HepG2 (cell line): ENCODE measurements around the gene B4GALT5. TPM values are rescaled to one million over a fixed set of nuclear protein-coding genes. Genes with fewer than 3 reads are reported as not detected.

Experiments used
- ARID2 ChIP-seq: sonication (generic); formaldehyde crosslinking; IDR thresholded peaks from 2 replicates; pipeline ENCODE4 v1.8.1; 2022; ENCODE audit warnings: mild to moderate bottlenecking, missing genetic modification reagents, borderline replicate concordance
- ASH2L ChIP-seq: fragments of 300-600, 200-600 bp; sonication (generic); IDR thresholded peaks from 2 replicates; pipeline ENCODE4 v1.7.0; 2017; ENCODE audit warnings: low read depth, mild to moderate bottlenecking, moderate library complexity, mixed read lengths, low read length; ENCODE audit not compliant: insufficient read length
- CEBPG ChIP-seq: IDR thresholded peaks from 2 replicates; pipeline ENCODE4 v1.6.1; 2016
- CHD4 ChIP-seq: fragments of 200-600 bp; sonication (generic); IDR thresholded peaks from 2 replicates; pipeline ENCODE4 v1.7.0; 2017; ENCODE audit warnings: mild to moderate bottlenecking, low read length, borderline replicate concordance
- EP300 ChIP-seq, 3 experiments: sonication (generic) in 1 of 3; formaldehyde crosslinking in 1 of 3; IDR thresholded peaks; 2 replicates each; pipeline versions ENCODE4 v1.5.1 to v1.6.1; 2011 to 2020; ENCODE audit warnings: low read depth in 2 of 3, low read length in 2 of 3, borderline replicate concordance in 1 of 3, improper control_type of control experiment in 1 of 3, mild to moderate bottlenecking in 1 of 3, missing genetic modification reagents in 1 of 3, moderate library complexity in 1 of 3
- IKZF1 ChIP-seq: fragments of 450-650 bp; IDR thresholded peaks from 2 replicates; pipeline ENCODE4 v1.7.1; 2016
- MAFG ChIP-seq: sonication (generic); formaldehyde crosslinking; IDR thresholded peaks from 2 replicates; pipeline ENCODE4 v1.5.1; 2020; ENCODE audit warnings: mild to moderate bottlenecking, missing genetic modification reagents
- NFKB2 ChIP-seq: sonication (generic); formaldehyde crosslinking; IDR thresholded peaks from 2 replicates; pipeline ENCODE4 v1.4.0; 2020; ENCODE audit warnings: missing genetic modification reagents, borderline replicate concordance
- PHF20 ChIP-seq: sonication (generic); formaldehyde crosslinking; IDR thresholded peaks from 2 replicates; pipeline ENCODE4 v1.5.0; 2020; ENCODE audit warnings: mild to moderate bottlenecking, missing genetic modification reagents
- PRDM10 ChIP-seq: sonication (generic); formaldehyde crosslinking; IDR thresholded peaks from 2 replicates; pipeline ENCODE4 v1.4.0; 2020; ENCODE audit warnings: low read depth, missing genetic modification reagents
- PRDM4 ChIP-seq: sonication (generic); formaldehyde crosslinking; IDR thresholded peaks from 2 replicates; pipeline ENCODE4 v1.9.0; 2021; ENCODE audit warnings: missing genetic modification reagents, borderline replicate concordance
- SP5 ChIP-seq: IDR thresholded peaks from 2 replicates; pipeline ENCODE4 v1.6.1; 2016; ENCODE audit warnings: low read depth, borderline replicate concordance
- TAF15 ChIP-seq: fragments of 200-400 bp; formaldehyde crosslinking; IDR thresholded peaks from one replicate; pipeline ENCODE4 v1.6.1; 2018; ENCODE audit warnings: mild to moderate bottlenecking, low read depth, low read length; ENCODE audit not compliant: poor library complexity, severe bottlenecking
- ZBTB38 ChIP-seq: sonication (generic); formaldehyde crosslinking; IDR thresholded peaks from 2 replicates; pipeline ENCODE4 v1.5.1; 2020; ENCODE audit warnings: mild to moderate bottlenecking, missing genetic modification reagents
- ZNF121 ChIP-seq: sonication (generic); formaldehyde crosslinking; IDR thresholded peaks from 2 replicates; pipeline ENCODE4 v1.5.0; 2020; ENCODE audit warnings: mild to moderate bottlenecking, missing genetic modification reagents
- ZNF230 ChIP-seq: sonication (generic); formaldehyde crosslinking; IDR thresholded peaks from 2 replicates; pipeline ENCODE4 v1.4.0; 2020; ENCODE audit warnings: mild to moderate bottlenecking, missing genetic modification reagents
- ZNF232 ChIP-seq: sonication (generic); formaldehyde crosslinking; IDR thresholded peaks from 2 replicates; pipeline ENCODE4 v1.4.0; 2020; ENCODE audit warnings: missing genetic modification reagents, borderline replicate concordance
- ZNF354B ChIP-seq: sonication (generic); formaldehyde crosslinking; IDR thresholded peaks from 2 replicates; pipeline ENCODE4 v1.8.0; 2022; ENCODE audit warnings: mild to moderate bottlenecking, missing genetic modification reagents
- ZNF44 ChIP-seq: sonication (generic); formaldehyde crosslinking; IDR thresholded peaks from 2 replicates; pipeline ENCODE4 v1.5.1; 2020; ENCODE audit warnings: mild to moderate bottlenecking, missing genetic modification reagents
- ZNF530 ChIP-seq: sonication (generic); formaldehyde crosslinking; IDR thresholded peaks from 2 replicates; pipeline ENCODE4 v1.5.0; 2020; ENCODE audit warnings: low read depth, mild to moderate bottlenecking, missing genetic modification reagents
- ZNF558 ChIP-seq: sonication (generic); formaldehyde crosslinking; IDR thresholded peaks from 2 replicates; pipeline ENCODE4 v1.9.0; 2022; ENCODE audit warnings: mild to moderate bottlenecking, missing genetic modification reagents, borderline replicate concordance
- ZNF652 ChIP-seq: IDR thresholded peaks from 2 replicates; pipeline ENCODE4 v1.6.1; 2016; ENCODE audit warnings: low read depth, borderline replicate concordance
- ZSCAN31 ChIP-seq: sonication (generic); formaldehyde crosslinking; IDR thresholded peaks from 2 replicates; pipeline ENCODE4 v1.5.0; 2020; ENCODE audit warnings: low read depth, mild to moderate bottlenecking, missing genetic modification reagents
- polyA plus RNA-seq, 8 experiments: library from polyadenylated mRNA; depleted of rRNA in 3 of 8; stranded (reverse) in 7 of 8; unstranded in 1 of 8; fragments of >200 nt; fragmentation: Illumina TruSeq in 4 of 8; extraction: Trizol in 4 of 8; gene quantifications; 2 replicates each; pipeline versions ENCODE4 v1.2.1 to v1.2.3, GENCODE V29; 2011 to 2016; ENCODE audit warnings: low read depth in 4 of 8, missing spikeins in 1 of 8, mixed read lengths in 1 of 8; ENCODE audit not compliant: insufficient read depth in 1 of 8
- total RNA-seq, 5 experiments: library from RNA; depleted of rRNA; stranded (reverse); fragments of >200 nt; fragmentation: Illumina TruSeq; extraction: Trizol; gene quantifications; 2 replicates each; pipeline ENCODE4 v1.2.3, GENCODE V29; 2016; ENCODE audit warnings: low read depth in 1 of 5

The B4GALT5 gene
- total and polyA plus RNA-seq, 2 of the 13 experiments (the other 11 are each of a cell fraction or from before 2014, with no cell fraction given) = 27.3 to 30.9 TPM

- TF ChIP-seq ARID2 (CRISPR knock-in tag) (peak; percentile 10; the same call in 1 of the 2 replicates), PRDM4 (CRISPR knock-in tag) (no peak), ZSCAN31 (CRISPR knock-in tag) (no peak), TAF15 (no peak), CEBPG (CRISPR knock-in tag) (peak; percentile 87), PRDM10 (CRISPR knock-in tag) (no peak), ZNF530 (no peak), SP5 (CRISPR knock-in tag) (0 out of 2 replicates have a peak, but pooled peaks have one; percentile 6), ZNF121 (CRISPR knock-in tag) (peak; percentile 23; the same call in 1 of the 2 replicates), ZBTB38 (peak; percentile 51), ASH2L (peak; percentile 93), IKZF1 (no peak), ZNF230 (CRISPR knock-in tag) (0 out of 2 replicates have a peak, but pooled peaks have one; percentile 24), ZNF232 (CRISPR knock-in tag) (no peak), ZNF44 (CRISPR knock-in tag) (0 out of 2 replicates have a peak, but pooled peaks have one; percentile 57), MAFG (CRISPR knock-in tag) (no peak), EP300 (IDR thresholded peaks at IDR 0.05; ENCODE audit: low read depth in 2 of 2, low read length in 2 of 2) (no peak), EP300 (CRISPR knock-in tag; IDR thresholded peaks at IDR 0.05; ENCODE audit: borderline replicate concordance) (0 out of 2 replicates have a peak, but pooled peaks have one; percentile 17), CHD4 (peak; percentile 86), ZNF354B (peak; percentile 73; the same call in 1 of the 2 replicates), PHF20 (CRISPR knock-in tag) (peak; percentile 46; the same call in 1 of the 2 replicates), NFKB2 (0 out of 2 replicates have a peak, but pooled peaks have one; percentile 52), ZNF558 (0 out of 2 replicates have a peak, but pooled peaks have one; percentile 71), ZNF652 (CRISPR knock-in tag) (0 out of 2 replicates have a peak, but pooled peaks have one; percentile 2)
Observed at GRCh38 chr20:49584418-49585382, 129.0 kb downstream of the B4GALT5 start (continued).
